GM18907 (cell line): ENCODE results near the gene NFATC1.

Experiments
- ATAC-seq: cut with Tn5 transposase; IDR thresholded peaks from one replicate; pipeline ENCODE4 v1.9.1; 2021; ENCODE audit warnings: mild to moderate bottlenecking, moderate library complexity; ENCODE audit not compliant: unreplicated experiment

The NFATC1 gene

DNA sequence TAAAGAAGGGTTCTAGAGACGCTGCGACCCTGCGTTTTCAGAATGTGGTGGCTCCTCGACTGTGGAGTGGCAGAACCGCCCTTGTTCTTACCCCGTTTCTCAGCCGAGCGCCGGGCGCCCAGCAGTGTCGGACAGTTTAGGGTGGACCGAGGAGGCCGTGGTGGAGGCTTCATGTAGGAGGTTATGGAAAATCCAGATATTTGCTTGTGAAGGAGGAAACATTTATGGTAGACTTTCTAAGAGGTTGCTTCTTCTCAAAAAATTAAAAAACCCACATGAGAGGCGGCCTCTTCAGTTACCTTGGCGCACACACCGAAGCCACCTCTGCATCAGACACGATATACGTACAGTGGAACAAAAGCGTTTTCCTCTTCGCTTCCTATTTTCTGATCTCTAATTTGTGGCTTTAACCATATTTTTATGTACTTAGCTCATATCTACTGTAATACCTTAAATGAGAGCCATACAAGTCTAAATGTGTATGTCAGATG is 120.8 kb downstream of the NFATC1 start:
- no peak for ATAC-seq

DNA sequence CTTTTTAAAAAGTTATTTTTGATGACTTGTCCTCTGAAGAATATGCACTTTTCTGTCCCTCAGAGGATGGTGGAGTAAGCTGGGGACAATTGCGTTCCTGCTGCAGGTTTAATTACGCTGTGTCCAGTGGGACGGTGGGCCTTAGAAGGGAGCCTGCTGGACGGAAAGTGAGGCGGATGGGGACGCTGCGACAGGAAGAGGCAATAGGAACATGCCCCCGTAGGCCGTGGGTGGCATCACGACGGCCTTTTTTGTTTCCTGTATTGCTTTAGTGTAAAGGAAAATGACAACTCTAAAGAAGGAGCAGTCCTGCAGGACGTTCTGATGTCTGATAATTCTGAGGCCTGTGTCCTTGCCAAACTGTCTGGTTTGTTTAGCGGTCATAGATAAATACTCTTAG is 121.6 kb downstream of the NFATC1 start:
- ATAC-seq: no peak

DNA sequence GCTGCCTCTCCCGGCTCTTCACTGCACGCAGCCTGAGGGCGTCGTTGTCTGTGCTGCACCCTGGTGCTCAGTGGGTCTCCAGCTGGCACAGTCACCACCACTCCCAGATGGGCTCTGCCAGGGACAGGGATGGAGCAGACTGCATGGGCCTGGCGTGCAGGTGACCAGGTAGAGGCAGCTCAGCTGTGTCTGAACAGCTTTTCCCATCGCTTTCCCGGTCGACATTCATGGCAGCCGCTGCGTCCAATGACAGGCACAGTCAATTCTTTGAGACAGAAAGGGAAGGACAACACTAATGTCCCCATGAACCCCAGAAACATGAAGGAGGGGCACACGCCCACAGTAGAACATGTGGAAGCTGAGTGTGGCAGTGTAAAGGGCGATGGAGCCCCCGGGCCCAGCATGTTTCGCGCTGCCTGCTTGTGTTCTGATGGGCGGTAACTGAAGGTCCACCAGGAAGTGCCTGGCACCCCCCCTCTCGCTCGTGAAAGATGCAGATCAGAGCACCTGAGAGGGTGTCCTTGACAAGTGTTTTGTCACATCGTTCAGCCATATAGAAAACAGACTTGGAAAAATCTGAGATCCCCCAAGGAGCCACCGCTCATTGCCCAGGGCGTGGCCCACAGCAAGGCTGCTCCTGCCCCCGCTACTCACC is 122.4 kb downstream of the NFATC1 start:
- ATAC-seq: no peak

DNA sequence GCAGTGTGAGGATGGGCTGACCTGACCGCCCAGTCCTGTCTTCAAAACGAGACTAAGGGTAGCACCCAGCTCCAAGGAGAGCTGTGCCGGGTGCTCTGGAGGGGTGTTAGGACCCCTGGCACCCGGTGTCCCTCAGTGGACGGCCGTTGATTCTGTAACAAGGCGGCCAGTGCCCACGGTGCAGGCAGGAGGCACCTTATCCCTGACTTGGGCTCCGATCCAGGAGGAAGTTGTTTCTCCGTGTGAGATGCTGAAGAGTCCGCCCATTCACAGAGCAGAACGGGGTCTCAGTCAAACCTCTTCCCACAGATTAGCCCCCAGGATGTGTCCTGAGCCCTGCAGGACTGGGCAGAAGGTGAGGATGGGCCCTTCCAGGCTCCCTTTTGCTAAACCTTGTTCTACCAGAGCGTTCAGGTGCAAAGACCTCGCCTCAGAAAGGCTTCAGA is 123.0 kb downstream of the NFATC1 start:
- ATAC-seq: no peak

DNA sequence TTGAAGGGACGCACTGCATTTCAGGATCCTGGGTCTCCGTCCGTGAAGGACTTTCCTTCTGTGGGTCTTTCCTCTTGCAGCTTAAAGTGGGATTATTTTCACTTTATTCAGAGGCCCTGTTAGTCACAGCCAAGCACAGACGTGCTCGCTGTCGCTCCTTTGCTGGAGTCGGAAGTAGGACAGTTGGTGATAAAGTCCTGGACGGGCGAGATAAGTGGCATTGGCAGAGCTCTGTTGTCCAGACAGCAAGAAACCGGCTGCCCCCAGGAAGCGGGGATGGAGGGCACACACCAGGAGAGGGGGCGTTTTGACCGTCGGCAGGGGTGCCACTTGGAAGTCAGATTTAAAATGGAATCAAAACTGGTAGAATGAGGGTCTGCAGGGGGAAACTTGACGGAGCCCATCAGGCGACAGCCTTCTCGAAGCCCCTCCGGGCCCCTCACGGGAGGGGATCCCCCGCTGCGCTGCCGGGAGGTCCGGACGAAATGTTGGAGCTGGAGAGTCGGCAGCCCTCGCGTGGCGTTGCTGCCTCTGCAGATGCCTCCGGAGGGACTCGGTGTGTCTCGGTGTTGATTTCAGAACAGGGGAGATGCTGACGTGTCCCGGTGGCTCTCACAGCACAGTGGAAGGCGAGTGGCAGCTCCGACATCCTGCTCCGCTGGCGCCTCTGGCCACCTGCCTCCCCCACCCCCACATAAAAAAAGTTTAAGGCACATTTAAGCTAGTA is 124.2 kb downstream of the NFATC1 start:
- ATAC-seq: no peak

DNA sequence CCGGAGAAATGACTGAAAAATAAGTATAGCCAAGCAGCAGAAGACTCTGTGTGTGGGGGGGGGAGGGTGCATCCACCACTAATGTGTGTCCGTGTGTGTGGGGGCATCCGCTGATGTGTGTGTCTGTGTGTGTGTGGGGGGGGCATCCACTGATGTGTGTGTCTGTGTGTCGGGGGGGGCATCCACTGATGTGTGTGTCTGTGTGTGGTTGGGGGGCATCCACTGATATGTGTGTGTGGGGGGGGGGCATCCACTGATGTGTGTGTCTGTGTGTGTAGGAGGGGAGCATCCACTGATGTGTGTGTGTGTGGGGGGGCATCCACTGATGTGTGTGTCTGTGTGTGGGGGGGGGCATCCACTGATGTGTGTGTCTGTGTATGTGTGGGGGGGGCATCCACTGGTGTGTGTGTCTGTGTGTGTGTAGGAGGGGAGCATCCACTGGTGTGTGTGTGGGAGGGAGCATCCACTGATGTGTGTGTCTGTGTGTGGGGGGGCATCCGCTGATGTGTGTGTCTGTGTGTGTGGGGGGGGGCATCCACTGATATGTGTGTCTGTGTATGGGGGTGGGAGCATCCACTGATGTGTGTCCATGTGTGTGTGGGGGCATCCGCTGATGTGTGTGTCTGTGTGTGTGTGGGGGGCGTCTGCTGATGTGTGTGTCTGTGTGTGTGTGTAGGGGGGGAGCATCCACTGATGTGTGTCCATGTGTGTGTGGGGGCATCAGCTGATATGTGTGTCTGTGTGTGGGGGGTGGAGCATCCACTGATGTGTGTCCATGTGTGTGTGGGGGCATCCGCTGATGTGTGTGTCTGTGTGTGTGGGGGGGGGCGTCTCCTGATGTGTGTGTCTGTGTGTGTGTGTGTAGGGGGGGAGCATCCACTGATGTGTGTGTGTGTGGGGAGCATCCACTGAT is 125.0 kb downstream of the NFATC1 start:
- no peak for ATAC-seq

DNA sequence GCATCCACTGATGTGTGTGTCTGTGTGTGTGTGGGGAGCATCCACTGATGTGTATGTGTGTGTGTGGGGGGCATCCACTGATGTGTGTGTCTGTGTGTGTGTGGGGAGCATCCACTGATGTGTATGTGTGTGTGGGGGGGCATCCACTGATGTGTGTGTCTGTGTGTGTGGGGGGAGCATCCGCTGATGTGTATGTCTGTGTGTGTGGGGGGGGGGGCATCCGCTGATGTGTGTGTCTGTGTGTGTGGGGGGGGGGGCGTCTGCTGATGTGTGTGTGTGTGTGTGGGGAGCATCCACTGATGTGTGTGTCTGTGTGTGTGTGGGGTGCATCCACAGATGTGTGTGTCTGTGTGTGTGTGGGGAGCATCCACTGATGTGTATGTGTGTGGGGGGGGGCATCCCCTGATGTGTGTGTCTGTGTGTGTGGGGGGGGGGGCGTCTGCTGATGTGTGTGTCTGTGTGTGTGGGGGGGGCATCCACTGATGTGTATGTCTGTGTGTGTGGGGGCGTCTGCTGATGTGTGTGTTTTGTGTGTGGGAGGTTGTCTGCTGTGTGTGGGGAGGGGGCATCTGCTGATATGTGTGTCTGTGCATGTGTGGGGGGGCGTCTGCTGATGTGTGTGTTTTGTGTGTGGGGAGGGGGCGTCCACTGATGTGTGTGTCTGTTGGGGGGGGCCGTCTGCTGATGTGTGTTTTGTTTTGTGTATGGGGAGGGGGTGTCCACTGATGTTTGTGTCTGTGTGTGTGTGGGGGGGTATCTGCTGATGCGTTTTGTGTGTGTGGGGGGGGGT is 125.9 kb downstream of the NFATC1 start:
- ATAC-seq: no peak

DNA sequence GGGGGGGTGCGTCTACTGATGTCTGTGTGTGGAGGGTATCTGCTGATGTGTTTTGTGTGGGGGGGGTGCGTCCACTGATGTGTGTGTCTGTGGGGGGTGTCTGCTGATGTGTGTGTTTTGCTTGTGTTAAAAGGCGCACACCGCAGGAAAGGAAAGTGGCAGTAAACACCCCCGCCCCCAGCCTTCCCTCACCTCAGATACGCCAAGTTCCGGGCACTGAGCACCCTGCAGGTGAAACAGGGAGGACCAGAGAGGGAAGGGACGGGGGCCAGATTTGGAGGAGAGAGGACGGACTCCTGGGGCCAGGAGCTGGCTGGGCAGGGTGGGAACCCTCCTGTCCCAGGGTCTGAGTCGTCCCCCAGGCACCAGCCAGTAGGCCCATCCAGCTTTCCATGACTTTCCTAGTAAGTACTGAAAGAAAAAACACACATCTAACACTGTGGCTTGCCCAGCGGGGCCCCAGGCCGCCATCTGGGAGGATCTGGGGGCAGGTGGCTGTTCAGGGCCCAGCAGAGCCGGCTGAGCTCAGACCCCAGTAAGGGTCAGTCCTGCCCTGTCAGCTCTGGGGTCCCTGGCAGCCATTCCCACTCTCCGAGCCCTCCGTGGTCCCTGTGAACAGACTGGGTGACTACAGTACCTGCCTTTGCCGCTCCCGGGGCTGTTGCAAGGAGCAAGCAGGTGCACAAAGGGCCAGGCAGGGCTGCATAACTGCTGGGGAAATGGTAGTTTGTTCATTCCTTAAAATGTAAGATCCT is 126.9 kb downstream of the NFATC1 start:
- ATAC-seq: peak; percentile 19

DNA sequence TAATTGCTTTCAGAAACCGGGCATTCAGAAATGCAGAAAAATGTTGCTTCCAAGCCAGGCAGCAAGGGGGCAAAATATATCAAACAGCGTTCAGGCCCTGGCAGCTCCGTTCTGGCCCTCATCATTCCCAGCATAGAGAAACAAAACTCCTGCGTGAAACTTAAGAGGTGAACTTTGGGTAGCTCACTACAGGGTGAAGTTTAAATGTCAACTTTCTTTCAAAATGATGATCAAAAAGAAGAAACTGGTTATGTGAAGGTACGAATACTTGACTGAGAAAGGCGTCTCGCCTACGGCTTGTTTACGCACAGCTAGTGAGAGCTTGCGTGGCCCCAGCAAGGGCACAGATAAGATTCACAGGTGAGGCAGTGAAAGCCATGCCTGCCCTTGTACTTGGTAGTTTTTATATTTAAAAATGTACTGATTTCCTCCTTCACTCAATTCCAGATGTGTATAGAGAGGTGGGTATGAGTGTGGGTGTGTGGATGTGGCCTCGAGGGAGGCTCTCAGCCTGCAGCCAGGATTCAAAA is 127.5 kb downstream of the NFATC1 start:
- ATAC-seq: peak; percentile 37

DNA sequence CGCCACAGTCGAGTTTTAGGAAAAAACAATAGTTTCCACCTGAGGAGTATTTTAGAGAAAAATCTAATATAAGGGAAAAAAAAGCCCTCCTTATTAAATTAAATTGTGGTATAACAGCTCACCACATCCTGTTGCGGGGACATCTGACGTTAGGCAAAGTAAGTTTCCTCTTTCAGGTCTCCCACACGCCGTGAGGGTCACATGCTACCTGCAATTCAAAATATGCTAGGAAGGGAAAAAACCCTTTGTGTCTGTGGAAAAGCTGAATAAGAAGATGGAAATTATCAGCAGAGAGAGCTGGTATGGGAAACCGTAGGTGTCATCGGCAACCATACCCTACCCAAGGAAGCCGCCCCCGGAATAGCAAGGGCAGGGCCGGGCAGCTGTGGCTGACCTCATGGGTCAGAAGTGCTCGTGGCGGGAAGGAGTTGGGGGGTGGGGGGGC is 128.0 kb downstream of the NFATC1 start:
- ATAC-seq: peak; percentile 72

DNA sequence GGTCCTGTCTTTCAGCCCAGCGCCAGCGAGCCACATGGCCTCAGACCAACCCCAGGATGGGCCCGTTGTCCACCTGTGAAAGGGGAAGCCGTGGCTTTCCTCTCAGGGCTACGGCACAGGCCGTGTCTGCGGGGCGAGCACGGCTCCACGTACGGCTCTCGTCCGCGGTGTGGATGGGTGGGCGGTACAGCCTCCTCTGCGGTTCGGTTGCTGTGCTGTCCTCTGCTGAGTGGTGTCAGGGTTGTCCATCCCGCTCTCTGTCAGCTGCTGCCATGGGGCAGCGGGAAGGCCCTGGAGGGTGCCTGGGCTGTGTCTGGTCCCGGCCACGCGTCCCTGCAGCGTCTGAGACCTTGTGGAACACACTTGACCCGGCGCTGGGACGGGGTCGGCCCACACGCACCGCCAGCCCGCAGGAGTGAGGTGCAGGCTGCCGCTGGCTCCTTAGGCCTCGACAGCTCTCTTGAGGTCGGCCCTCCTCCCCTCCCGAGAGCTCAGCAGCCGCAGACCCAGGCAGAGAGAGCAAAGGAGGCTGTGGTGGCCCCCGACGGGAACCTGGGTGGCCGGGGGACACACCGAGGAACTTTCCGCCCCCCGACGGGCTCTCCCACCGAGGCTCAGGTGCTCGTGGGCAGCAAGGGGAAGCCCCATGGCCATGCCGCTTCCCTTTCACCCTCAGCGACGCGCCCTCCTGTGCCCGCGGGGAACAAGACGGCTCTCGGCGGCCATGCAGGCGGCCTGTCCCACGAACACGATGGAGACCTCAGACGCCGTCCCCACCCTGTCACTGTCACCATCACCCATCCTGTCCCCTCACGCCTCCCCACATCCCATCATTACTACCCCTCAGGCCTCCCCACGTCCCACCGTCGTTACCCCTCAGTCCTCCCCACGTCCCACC is 128.7 kb downstream of the NFATC1 start:
- peak; percentile 37 for ATAC-seq

DNA sequence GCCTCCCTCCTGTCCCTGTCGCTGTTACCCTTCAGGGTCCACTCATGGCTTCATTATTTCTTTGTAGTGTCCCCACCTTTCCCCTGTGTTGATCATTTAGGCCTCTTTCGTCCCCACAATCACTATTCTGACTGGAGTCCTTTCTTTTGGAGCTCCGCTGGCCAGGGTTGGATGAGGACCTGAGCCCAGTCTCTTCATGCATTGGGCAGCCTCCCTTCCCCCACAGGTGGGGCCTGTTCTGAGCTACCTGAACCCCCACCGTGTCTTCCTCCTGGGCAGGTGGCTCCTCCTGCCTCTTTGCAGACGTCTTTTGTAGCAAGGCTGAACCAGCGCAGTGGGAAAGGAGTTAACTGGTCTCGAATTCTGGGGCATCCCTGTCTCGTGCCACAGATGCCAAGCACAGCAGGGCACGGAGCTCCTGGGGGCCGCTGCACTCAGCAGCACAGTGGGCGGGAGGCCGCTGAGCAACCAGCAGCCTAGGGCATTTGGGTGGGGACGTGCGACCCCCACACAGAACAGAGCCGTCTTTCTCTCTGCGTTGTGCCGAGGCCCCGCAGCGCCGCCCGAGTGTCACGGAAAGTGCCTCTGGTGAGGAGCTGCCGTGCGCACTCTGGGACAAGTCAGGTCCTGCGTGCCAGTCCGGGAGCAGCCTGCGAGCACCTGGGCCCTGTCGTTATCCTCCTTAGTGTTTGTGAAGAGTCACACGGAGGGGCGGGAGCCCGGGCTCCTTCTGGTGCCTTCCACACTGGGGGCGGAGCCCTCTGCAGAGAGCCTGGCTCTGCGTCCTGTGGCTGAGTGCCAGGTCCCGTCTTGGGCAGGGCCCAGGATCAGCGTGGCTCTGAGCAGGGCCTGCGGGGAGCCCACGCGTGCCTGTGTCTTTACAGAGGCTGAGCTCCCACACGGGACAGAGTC is 130.1 kb downstream of the NFATC1 start:
- no peak for ATAC-seq

DNA sequence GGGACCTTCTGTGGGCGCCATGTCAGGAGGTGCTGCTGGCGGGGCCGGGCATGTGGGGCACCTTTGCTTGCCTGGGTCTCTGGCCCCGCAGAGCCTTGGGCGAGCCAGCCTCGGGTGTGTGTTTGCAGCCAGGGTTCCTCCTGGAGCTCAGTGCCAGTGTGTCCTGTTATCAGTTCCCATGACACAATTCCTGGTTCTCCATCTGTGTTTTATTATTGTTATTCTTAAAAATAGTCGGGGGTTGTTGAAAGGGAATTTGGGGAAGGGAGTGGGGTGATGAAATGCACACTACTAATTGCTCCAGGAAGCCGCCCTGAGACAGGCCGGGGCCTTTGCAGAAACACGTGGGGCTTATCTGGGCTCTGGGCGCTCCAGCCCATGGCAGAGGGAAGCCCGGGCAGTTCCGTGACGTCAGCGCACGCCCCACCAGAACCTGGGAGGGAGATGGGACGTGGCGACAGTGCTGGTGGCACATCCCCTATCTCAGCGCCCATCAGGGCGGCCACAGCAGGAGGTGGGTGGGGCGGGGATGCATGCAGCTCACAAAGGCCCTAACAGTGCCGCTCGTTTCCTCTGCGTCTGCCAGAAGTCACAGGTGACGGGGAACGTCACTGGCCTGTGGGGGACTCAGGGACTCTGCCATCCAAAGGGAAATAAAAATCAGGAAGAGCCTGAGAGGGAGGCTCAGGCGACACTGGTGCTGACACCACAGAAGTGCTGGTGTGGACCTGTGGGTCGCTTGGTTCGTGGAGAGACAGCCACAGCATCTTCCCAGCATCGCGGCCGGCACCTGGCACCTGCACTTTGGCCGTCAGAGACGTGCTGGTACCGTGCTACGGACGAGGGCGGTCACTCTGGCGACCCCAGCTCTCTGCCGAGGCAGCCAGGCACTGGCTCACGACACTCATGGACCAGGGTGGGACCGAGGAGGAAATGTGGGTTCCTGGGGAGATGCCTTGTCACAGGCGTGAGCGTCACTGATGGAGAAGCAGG is 131.0 kb downstream of the NFATC1 start:
- ATAC-seq: no peak

DNA sequence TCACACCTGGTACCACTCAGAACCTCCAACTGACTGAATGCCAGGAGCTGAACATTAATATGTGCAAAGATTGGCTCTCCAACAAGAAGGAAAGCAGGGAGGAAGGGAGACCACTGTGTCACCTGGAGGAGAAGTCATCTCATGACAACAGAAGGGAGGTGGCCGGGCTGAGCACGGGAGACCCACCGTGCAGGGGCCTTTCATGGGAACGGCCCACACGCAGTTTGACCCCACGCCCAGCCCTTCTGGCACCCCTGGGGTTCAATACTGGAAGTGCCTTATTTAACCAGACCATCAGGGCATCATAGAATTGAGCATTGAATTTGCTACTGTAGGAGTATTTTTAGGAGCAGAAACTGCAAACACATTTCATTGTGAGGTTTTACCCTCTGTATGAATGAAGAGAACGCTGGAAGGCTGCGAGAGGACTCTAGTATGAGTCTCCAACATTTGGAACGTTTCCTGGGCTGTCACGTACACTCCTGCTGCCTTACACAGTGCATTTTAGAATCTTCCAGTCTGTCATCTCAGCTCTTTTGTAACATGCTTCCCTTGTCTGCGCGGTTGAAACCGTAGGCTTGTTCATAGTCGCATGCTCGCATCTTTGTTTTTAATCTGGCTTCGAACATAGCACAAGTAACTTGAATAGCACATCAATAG is 132.1 kb downstream of the NFATC1 start:
- ATAC-seq: no peak

DNA sequence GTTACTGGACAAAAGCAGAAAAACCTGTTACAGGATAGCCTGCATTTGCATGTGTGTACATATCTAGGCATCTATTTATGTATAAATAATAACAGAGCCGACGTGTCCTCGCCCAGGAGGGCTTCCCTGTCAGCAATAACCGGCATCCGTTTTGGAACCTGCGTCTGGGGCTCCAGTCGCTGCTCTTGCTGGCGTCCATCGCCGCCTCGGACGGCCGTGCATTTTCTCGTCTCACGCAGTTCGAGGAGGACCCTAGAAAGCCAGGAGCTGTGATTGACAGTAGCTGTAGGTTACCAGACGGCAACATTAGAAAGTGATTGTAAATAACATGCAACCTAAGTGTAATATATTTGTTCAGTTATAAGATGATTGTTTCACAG is 132.6 kb downstream of the NFATC1 start:
- ATAC-seq: no peak

DNA sequence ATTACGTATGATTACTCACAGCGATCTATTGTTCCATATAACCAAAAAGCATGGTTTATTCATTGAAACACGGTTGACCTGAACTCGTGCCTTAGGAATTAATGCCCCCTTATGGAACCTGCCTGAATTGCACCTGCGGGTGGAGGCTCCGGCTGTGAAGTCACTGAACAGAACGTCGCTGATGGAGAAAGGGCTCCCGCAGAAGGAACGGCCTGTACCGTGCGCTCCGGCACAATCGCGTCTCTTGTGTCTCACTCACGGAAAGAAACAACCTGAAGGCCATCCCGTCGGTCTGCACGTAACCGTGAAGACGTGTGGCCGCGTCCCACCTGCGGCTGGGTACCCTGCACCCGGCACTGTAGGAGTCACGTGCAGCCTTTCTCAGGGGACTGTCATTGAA is 133.1 kb downstream of the NFATC1 start:
- no peak for ATAC-seq
